H7 (cell line): ENCODE data around the gene AADACL2. TPM values are rescaled to one million over a fixed set of nuclear protein-coding genes. Genes with fewer than 3 reads are reported as not detected.
"Not testable (repeated sequence)": the region's sequence is repeated elsewhere in the genome, so short reads cannot be mapped to it uniquely, and the experiment has no call there.

Experiments
- DNase-seq: peaks from one replicate; pipeline ENCODE4 v3.0.0; 2012
- H3K27me3 ChIP-seq: 2 replicates; pipeline ENCODE4 v1.6.0; 2011; ENCODE audit warnings: mild to moderate bottlenecking, low read length; ENCODE audit not compliant: control insufficient read depth, insufficient read depth
- H3K36me3 ChIP-seq: replicated peaks from 2 replicates; pipeline ENCODE4 v1.5.1; 2011; ENCODE audit warnings: low read length; ENCODE audit not compliant: control insufficient read depth, insufficient read depth
- H3K4me3 ChIP-seq: 2 replicates; pipeline ENCODE4 v1.5.1; 2011; ENCODE audit warnings: low read depth, mild to moderate bottlenecking, control low read depth, low read length, moderate library complexity; ENCODE audit not compliant: insufficient read depth
- total RNA-seq: library from RNA; depleted of rRNA; stranded (reverse); fragments of >200 nt; shearing (Covaris generic); gene quantifications from 2 replicates; pipeline ENCODE4 v1.2.3, GENCODE V29; 2014

AADACL2 gene
- total RNA-seq, 1 experiment from 2014 or later, result not detected

GRCh38 chr3:151775314-151776258 is 41.9 kb downstream of the AADACL2 start:
- DNase-seq, result no peak
- no peaks in the 10 kb centered on the region for H3K36me3 ChIP-seq
- no peak overlapping the region for H3K4me3 ChIP-seq
- H3K27me3 ChIP-seq, result no peaks in the 10 kb centered on the region

GRCh38 chr3:151776259-151776740 is 42.6 kb downstream of the AADACL2 start:
- Histone ChIP-seq H3K27me3 (no peaks in the 10 kb centered on the region), H3K4me3 (no peak overlapping the region), H3K36me3 (no peaks in the 10 kb centered on the region)
- no peak for DNase-seq

- no peak overlapping the region for H3K4me3 ChIP-seq
- H3K36me3 ChIP-seq, result no peaks in the 10 kb centered on the region
- DNase-seq, result no peak
- no peaks in the 10 kb centered on the region for H3K27me3 ChIP-seq
These were observed 44.2 kb downstream of the AADACL2 start for GRCh38 chr3:151777880-151778279.

- no peak for DNase-seq
- H3K4me3 ChIP-seq, result no peak overlapping the region
- H3K27me3 ChIP-seq, result no peaks in the 10 kb centered on the region
- H3K36me3 ChIP-seq, result no peaks in the 10 kb centered on the region
These were observed 53.9 kb downstream of the AADACL2 start for GRCh38 chr3:151787626-151788025.

GRCh38 chr3:151788401-151788800 is 54.7 kb downstream of the AADACL2 start:
- no peak for DNase-seq
- H3K27me3 ChIP-seq, result no peaks in the 10 kb centered on the region
- no peaks in the 10 kb centered on the region for H3K36me3 ChIP-seq
- no peak overlapping the region for H3K4me3 ChIP-seq

- H3K27me3 ChIP-seq, result no peaks in the 10 kb centered on the region
- no peaks in the 10 kb centered on the region for H3K36me3 ChIP-seq
- H3K4me3 ChIP-seq, result no peak overlapping the region
- DNase-seq, result no peak
These were observed 56.2 kb downstream of the AADACL2 start for GRCh38 chr3:151789853-151790463.

- not testable (repeated sequence) for H3K27me3 ChIP-seq, DNase-seq, H3K4me3 ChIP-seq, H3K36me3 ChIP-seq
These were observed 57.0 kb downstream of the AADACL2 start for GRCh38 chr3:151790763-151791162.

GRCh38 chr3:151792411-151792810 is 58.7 kb downstream of the AADACL2 start:
- no peak overlapping the region for H3K4me3 ChIP-seq
- H3K27me3 ChIP-seq, result no peaks in the 10 kb centered on the region
- no peaks in the 10 kb centered on the region for H3K36me3 ChIP-seq
- DNase-seq, result no peak

GRCh38 chr3:151793636-151794035 is 59.9 kb downstream of the AADACL2 start:
- H3K4me3 ChIP-seq, result no peak overlapping the region
- H3K36me3 ChIP-seq, result no peaks in the 10 kb centered on the region
- no peaks in the 10 kb centered on the region for H3K27me3 ChIP-seq
- DNase-seq, result no peak

- no peak for DNase-seq
- Histone ChIP-seq H3K27me3 (no peaks in the 10 kb centered on the region), H3K4me3 (no peak overlapping the region), H3K36me3 (no peaks in the 10 kb centered on the region)
These were observed 60.4 kb downstream of the AADACL2 start for GRCh38 chr3:151794080-151794479.

- H3K4me3 ChIP-seq, result no peak overlapping the region
- no peaks in the 10 kb centered on the region for H3K36me3 ChIP-seq
- no peaks in the 10 kb centered on the region for H3K27me3 ChIP-seq
- no peak for DNase-seq
These were observed 61.5 kb downstream of the AADACL2 start for GRCh38 chr3:151795276-151795675.

GRCh38 chr3:151796105-151796680 is 62.5 kb downstream of the AADACL2 start:
- Histone ChIP-seq H3K36me3 (no peaks in the 10 kb centered on the region), H3K4me3 (no peak overlapping the region), H3K27me3 (no peaks in the 10 kb centered on the region)
- DNase-seq, result no peak

GRCh38 chr3:151798466-151798865 is 64.7 kb downstream of the AADACL2 start:
- no peak for DNase-seq
- no peak overlapping the region for H3K4me3 ChIP-seq
- no peaks in the 10 kb centered on the region for H3K36me3 ChIP-seq
- no peaks in the 10 kb centered on the region for H3K27me3 ChIP-seq

GRCh38 chr3:151800431-151800830 is 66.7 kb downstream of the AADACL2 start:
- Histone ChIP-seq H3K27me3 (no peaks in the 10 kb centered on the region), H3K4me3 (no peak overlapping the region), H3K36me3 (no peaks in the 10 kb centered on the region)
- DNase-seq, result no peak

- no peaks in the 10 kb centered on the region for H3K36me3 ChIP-seq
- H3K4me3 ChIP-seq, result no peak overlapping the region
- no peaks in the 10 kb centered on the region for H3K27me3 ChIP-seq
- no peak for DNase-seq
These were observed 70.5 kb downstream of the AADACL2 start for GRCh38 chr3:151804267-151804666.
